ENCODE results near the gene DNAH1. TPM values are rescaled to one million over a fixed set of nuclear protein-coding genes. Genes with fewer than 3 reads are reported as not detected.

Gene DNAH1
- total RNA-seq, 1 experiment from 2014 or later: 3.1 TPM

DNA sequence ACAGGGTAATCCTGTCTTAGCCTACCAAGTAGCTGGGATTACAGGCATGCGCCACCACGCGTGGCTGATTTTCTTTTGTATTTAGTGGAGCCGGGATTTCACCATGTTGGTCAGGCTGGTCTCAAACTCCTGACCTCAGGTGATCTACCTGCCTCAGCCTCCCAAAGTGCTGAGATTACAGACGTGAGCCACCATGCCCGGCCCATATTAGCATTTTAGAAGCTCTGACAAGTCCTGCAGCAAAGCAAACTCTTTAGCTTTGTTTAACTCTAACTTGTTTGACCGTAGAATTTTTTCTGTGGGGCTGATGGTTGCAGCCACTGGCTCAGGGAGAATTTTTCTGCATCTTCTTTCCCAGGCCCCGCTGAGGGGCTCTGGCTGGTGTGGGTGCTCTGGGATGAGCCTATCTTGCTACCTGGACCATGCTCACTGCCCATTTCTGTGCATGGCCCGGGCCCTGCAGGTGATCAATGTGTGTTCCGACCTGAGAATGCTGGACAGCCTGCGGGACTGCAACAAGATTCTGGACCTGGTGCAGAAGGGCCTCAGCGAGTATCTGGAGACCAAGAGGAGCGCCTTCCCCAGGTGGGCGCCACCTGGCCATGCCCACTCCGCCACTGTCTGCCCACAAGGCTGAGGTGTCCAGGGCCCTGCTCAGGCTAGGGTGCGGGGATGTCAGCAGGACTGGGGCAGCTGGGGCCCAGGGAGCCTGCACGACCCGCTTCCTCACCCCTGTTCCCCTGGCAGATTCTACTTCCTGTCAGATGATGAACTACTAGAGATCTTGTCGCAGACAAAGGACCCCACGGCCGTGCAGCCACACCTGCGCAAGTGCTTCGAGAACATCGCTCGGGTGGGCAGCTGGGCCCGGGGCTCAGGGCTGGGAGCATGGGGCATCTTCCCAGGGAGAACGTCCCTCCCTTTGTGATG, 41.3 kb downstream of the DNAH1 start:
- DNase-seq (ENCODE audit: low spot score): no peak

DNA sequence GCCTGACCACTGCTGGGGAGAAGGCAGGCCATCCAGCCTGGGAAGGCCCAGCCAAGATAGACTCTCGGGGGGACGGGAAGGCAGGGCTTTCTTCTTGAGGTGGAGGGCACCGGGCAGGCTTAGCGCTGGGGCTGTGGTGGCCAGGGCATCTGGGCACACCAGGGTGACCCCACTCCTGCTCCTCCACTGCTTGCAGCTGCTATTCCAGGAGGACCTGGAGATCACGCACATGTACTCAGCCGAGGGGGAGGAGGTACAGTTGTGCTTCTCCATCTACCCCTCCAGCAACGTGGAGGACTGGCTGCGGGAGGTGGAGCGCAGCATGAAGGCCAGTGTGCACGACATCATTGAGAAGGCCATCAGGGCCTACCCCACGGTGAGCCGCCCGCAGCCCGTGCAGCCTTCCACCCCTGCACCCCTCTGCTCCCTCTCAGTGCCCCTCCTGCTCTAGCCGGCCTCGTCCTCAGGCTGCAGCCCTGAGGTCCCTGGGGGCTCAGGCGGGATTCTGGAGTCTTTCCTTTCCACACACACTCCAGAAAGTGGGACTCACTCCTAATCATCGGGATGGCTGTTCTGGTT, 42.3 kb downstream of the DNAH1 start:
- no peak for DNase-seq (ENCODE audit: low spot score)

DNA sequence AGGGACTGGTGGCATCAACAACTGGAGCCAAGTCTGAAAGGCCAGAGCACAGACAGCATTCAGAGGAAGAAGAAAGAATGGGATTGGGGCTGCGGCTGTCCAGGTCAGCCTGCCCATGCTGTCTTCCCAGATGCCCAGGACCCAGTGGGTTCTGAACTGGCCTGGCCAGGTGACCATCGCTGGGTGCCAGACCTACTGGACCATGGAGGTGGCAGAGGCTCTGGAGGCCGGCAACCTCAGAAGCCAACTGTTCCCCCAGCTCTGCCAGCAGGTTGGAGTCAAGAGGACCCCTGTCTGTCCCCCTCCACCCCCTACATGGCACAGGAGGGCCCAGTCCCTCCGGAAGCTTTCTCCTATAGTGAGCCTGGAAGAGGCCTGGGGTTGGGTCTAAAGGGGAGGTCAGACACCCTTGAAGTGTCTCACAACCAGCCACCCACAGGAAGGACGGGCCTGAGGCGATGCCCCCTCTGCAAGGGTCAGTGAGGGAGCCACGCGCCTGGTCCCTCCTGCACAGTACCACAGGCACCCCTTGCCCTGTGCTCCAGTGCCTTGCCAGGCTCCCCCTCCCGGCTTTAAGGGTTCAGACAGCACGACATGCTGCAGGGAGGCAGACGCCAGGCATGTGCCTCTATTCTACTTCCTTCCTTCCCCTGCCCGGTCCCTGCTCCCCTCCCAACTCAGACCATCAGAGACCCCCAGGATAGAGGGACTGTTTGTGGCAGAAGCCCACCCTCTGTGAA, 43.2 kb downstream of the DNAH1 start:
- no peak for DNase-seq (ENCODE audit: low spot score)

DNA sequence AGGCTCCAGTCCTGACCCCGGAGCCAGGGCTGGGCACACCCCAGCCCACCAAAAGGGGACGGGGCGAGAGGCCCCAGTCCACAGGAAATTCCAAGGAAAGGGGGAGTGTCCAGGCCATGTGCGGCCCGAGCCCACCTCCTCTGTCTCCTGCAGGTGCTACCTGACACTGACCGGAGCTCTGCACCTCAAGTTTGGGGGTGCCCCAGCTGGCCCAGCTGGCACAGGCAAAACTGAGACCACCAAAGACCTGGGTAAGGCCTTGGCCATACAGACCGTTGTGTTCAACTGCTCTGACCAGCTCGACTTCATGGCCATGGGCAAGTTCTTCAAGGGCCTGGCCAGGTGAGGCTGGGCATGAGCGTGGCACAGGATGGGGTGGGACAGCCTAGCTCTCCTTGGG, 44.9 kb downstream of the DNAH1 start:
- no peak for DNase-seq (ENCODE audit: low spot score)

DNA sequence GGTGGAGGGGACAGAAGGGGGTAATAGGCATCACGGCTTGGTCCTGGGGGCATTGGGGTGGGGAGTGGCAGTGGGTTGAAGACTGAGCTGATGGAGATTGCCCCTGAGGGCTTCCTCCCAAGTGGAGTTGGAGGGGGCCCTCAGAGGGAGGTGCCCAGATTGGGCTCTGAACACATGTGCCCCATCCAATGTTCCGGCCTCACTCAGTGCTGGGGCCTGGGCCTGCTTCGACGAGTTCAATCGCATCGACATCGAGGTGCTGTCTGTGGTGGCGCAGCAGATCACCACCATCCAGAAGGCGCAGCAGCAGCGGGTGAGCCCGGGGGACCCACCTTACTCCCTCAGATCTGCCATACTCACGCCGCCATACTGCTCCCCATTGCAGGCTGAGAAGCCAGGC, 45.3 kb downstream of the DNAH1 start:
- no peak for DNase-seq (ENCODE audit: low spot score)

DNA sequence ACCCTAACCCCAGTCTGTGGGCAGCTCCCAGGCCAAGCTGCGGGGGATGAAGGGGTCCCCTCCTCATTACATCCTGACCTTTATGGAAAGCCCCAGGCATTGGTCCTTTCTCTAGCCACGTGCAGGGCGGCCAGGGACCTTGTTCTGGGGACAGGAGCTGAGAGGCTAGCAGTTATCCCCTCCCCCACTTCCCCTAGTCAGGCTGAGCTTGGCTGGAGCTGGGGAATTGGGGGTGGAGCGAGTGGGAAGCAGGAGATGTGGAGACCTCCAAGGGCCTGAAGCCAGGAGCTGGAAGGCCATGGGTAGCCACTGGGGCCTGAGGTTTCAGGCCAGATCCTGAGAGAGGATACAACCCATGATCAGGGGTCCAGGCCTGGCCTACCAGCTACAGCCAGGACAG, 45.8 kb downstream of the DNAH1 start:
- DNase-seq (ENCODE audit: low spot score): no peak

DNA sequence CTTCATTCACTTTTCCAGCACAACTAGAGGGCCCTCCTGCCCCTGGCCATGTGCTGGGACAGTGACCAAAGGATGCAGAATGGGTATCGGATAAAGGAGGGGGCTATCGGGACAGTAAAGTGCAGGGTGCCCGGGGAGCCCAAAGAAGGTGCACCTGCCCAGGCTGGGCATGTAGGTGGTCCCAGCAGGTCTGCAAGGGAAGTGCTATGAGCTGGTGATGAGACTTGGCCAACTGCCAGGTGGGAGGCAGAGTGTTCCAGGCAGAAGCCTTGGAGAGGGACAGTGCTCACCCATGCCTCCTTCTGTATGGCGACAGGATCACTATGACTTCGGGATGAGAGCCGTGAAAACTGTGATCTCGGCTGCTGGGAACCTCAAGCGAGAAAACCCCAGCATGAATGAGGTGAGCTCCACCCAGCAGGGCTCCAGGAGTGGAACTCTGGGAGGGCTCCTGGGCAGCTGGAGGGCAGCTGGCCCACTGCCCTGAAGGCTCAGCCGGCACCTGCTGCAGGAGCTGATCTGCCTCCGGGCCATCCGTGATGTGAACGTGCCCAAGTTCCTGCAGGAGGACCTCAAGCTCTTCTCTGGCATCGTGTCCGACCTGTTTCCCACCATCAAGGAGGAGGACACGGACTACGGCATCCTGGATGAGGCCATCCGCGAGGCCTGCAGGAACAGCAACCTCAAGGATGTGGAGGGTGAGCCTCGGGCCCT, 48.4 kb downstream of the DNAH1 start:
- no peak for DNase-seq (ENCODE audit: low spot score)

DNA sequence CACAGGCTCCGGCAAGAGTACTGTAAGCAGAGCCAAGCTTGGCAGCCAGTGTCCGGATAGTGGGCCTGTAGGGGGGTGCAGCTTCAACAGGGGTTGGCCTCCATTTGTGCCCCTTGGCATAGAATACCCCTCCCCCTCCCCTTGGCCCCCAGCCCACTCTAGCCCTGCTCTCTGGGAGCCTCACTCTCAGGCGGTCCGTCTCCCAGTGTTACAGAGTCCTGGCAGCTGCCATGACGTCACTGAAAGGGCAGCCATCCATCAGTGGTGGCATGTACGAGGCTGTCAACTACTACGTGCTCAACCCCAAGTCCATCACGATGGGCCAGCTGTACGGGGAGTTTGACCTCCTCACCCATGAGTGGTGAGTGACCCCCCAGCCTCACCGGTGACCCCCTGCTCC, 50.4 kb downstream of the DNAH1 start:
- DNase-seq (ENCODE audit: low spot score): no peak

DNA sequence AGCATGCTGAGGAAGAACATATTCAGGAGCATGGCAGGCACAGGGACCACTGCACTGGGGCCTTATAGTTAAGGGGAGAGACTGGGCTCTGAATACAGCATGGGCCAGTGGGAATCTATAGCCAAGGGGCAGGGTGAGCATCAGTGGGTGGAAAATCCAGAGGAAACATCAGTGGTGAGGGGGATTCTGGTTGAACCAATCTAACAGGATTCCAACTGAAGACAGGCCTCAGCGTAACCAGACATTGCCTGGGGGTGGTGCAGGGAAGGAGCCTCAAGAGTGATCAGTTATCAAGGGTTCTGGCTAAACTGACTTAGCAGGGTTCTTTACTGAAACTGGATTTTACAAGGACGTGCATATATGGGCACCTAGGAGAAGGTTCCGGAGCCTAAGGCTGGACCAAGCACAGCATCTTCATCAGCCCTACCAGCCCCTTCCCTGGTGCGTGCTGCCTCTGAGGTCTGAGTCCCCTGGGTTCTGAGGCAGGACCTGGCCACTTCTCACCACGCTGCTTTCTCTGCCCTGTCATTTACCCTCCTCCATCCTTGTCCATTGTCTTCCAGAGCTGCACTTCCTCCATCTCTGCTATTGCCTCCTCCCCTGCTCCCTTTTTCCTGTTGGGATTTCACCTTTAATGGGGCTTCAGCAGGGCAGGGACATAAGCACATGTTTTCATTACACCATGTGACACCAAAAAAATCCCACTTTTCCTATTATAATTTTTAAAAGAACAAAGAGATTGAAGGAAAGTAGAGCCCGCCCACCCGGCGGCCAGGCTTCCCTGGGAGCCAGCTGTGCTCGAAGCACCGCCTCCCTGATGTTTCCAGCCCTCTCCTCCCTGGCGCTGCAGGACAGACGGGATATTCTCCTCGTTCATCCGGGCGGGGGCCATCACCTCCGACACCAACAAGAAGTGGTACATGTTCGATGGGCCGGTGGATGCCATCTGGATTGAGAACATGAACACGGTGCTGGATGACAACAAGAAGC, 52.1 kb downstream of the DNAH1 start:
- DNase-seq (ENCODE audit: low spot score): no peak

DNA sequence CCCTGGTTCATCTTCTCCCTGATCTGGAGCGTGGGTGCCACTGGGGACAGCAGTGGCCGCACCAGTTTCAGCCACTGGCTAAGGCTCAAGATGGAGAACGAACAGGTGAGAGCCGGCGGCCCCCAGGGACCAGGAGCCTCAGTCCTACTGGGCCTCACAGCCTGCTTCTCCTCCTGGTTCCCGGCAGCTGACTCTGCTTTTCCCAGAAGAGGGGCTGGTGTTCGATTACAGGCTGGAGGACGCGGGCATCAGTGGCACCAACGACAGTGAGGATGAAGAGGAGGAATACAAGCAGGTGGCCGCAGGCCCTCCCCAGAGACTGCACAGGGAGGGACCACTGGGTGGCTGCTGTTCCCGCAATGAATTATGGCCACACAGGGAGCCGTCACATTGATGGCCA, 54.4 kb downstream of the DNAH1 start:
- no peak for DNase-seq (ENCODE audit: low spot score)

DNA sequence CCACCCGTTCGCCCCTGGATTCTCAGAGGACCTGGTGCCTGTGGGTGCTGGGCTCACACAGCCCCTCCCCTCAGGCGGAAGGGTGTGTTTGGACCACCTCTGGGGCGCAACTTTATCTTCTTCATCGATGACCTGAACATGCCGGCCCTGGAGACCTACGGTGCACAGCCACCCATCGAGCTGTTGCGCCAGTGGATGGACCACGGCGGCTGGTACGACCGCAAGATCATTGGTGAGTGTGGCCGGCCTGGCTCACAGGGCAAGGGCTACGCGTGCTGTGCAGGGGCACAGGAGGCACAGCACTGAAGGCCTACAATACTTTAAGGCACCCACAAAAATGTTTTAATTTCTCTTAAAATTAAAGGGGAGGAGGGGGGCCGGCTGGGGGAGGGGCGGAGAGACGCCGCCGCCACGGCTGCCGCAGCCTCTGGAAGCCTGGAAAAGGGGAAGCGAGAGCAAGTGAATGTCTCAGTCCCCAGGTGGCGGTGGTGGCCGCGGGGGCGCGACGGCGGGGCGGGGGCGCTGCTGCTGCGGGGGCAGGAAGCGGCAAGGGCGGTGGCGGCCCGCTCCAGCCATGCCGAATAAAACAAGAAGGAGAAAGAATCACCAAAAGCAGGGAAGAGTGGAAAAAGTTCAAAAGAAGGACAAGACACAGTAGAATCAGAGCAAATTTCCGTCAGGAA, 56.8 kb downstream of the DNAH1 start:
- no peak for DNase-seq (ENCODE audit: low spot score)

DNA sequence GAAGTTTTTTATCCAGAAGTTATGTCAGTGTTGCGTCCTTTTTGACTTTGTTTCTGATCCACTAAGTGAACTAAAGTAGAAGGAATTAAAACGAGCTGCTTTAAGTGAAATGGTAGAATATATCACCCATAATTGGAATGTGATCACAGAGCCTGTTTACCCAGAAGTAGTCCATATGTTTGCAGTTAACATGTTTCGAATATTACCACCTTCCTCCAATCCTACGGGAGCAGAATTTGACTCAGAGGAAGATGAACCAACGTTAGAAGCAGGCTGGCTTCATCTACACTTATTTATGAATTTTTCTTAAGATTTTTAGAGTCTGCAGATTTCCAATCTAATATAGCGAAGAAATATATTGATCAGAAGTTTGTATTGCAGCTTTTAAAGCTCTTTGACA, 57.6 kb downstream of the DNAH1 start:
- no peak for DNase-seq (ENCODE audit: low spot score)

DNA sequence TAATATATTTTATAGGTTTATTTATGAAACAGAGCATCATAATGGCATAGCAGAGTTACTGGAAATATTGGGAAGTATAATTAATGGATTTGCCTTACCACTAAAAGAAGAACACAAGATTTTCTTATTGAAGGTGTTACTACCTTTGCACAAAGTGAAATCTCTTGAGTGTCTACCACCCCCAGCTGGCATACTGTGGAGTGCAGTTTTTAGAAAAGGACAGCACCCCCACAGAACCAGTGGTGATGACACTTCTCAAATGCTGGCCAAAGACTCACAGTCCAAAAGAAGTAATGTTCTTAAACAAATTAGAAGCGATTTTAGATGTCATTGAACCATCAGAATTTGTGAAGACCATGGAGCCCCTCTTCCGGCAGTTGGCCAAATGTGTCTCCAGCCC, 58.1 kb downstream of the DNAH1 start:
- DNase-seq (ENCODE audit: low spot score): no peak

DNA sequence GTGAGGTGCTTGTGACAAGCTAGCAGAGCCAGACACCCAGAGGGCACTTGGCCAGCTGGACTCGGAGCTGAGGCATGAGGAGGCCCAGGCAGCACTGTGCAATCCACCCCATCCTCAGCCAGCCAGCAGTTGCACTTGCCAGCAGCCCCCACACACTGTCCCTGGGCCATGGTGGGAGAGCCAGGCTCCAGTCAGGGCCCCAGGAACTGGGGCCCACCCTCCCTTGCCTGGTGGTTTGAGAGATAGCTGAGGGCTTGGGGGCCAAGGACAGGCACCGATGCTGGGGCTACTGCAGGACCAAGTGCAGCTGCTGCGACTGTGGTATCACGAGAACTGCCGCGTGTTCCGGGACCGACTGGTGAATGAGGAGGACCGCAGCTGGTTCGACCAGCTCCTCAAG, 63.5 kb downstream of the DNAH1 start:
- DNase-seq (ENCODE audit: low spot score): no peak

DNA sequence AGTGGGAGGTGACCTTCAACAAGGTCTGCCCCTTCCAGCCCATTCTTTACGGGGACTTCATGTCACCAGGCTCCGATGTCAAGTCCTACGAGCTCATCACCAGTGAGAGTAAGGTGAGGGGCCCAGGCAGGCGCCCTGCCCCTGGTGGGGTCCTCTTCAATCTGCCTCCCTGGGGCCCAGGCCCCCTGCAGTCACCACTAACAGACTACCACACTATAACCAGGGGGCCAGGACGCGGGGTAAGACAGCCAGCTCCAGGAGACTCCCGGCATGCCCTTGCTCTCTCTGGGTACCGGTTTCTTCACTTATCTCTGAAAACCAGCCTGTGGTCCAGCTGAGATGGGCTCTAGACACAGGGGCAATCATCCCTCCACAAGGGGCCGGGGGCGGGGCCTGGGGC, 63.9 kb downstream of the DNAH1 start:
- DNase-seq (ENCODE audit: low spot score): no peak

DNA sequence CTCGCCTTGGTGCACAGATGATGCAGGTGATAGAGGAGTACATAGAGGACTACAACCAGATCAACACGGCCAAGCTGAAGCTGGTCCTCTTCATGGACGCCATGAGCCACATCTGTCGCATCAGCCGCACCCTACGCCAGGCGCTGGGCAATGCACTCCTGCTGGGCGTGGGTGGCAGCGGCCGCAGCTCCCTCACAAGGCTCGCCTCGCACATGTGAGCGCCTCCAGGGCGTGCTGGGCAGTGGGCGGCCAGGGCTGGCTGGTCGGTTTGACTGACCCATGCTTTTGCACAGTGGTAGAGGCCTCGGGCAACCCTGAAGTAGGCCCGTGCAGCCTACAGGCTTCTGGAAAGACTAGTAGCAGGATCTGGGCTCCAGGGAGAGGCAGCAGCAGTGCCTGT, 65.5 kb downstream of the DNAH1 start:
- DNase-seq (ENCODE audit: low spot score): no peak

DNA sequence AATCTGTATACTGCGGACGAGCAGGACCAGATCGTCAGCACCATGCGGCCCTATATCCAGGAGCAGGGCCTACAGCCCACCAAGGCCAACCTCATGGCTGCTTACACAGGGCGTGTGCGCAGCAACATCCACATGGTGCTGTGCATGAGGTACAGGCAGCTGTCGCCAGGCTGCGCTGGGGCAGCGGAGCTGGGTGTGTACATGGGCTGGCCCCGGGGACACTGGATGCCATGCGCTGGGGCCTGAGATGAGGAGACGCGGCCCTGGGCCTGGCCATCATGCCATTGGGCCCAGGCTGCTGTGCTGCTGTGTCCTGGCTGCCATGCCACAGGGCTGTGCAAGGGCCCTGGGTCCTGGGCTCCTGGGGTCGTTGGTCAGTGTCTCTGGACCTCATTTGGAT, 67.3 kb downstream of the DNAH1 start:
- DNase-seq (ENCODE audit: low spot score): no peak

DNA sequence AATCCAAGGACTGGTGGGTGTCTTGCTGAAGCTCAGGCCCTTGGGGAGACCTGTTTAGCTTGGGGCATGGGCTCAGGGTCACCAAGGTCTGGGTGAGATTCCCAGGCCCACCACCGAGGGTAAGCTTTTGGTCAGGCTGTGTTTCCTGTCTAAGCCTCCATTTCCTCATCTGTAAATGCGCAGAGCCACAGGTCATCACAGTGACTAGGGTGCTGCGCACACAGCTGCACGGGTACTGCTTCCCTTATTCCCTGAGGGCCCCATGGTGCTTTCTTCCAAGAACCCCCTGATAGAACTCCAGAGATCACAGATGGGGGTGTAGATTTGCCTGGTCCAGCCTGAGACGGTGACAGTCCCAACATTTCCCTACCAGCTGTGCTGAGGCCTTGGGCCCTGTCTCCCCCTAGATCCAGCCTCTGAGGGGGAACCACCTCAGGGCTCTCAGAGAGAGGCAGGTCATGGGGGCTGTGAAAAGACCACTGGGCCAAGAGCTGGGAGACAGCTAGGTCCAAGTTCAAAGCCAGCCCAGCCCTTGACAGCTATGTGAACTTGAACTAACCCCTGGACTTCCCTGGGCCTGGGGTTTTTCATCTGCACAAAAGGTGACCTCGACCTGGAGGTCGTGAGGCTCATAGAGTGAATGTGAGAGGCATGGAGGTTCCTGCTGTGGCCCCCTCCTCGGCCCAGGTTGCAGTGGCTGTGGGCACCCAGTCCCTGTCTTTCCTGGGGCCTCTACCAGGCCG, 68.1 kb downstream of the DNAH1 start:
- DNase-seq (ENCODE audit: low spot score): no peak

DNA sequence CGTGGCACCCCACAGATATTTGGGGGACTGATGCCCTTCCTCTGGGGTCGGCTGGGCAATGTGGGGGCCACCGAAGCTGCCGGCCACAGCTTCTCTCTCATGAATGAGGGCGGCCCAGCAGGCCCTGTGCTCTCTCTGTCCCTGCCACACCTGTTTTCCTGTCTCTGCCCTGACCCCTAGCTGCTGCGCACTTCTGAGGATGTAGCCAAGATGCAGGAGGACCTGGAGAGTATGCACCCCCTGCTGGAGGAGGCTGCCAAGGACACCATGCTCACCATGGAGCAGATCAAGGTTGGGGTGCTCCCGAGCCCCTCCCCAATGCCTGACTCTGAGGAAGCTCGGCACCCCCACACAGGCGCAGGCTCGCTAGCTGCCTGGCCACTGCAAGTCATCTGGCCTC, 69.0 kb downstream of the DNAH1 start:
- DNase-seq (ENCODE audit: low spot score): peak; percentile 46

DNA sequence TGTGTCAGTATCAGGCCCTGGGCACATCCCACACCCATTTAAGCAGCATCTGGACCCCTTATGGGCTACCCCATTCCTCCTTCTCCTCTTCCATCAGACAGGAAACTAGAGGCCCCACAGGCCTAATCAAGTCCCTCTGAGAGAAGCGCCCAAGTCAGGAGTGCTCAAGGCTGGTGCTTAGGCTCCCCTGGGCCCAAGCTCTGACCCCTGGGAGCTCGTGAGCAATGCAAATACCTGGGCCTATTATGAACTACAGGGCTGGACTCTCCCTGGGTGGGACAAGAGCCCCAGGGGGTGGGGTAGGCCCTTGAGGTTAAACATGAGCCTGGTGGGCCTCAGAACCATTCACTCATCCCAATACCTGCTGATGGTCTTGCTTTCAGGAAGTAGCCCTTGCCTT, 71.4 kb downstream of the DNAH1 start:
- DNase-seq (ENCODE audit: low spot score): no peak
